Left cardiac atrium (tissue), 4 donors: ENCODE results near the gene MYO9A. TPM values are rescaled to one million over a fixed set of nuclear protein-coding genes. Genes with fewer than 3 reads are reported as not detected.
"Not testable (repeated sequence)": the region's sequence is repeated elsewhere in the genome, so short reads cannot be mapped to it uniquely, and the experiment has no call there.

Experiments used
- ATAC-seq, 2 donors: fragments of 200-7000 bp; cut with Tn5 transposase; one replicate each; pipeline ENCODE4 v1.9.1; 2020; ENCODE audit warnings: mild to moderate bottlenecking in 2 of 2, moderate library complexity in 2 of 2
- DNase-seq: peaks from one replicate; pipeline ENCODE4 v3.0.0-alpha.2; 2020
- intact Hi-C, 2 donors: fragments of 100-400 bp; cut with DNase I; formaldehyde crosslinking; loops; one replicate each; pipeline versions ENCODE4 v1.14.1 to v1.15.1; 2022 to 2023
- total RNA-seq, 2 donors: library from RNA; stranded (reverse); fragmentation: NEBNext Ultra II Directional; extraction: Animal tissue kit (Norgen Biotek cat#: 25700); gene quantifications; one replicate each; pipeline ENCODE4 v1.2.1, GENCODE V29; 2021
- donor health status: DM: no; HTN: yes; CAD: no.
- donor health status: DM: no; HTN: yes; CAD: no; lungs with severe emphysema.
- donor health status: DM: yes; HTN: yes; CAD: no.
- donor health status: Dilated cardiomyopathy.

Gene MYO9A
- total RNA-seq, 2 donors from 2014 or later, result 30.3 to 31.8 TPM

GRCh38 chr15:72060687-72061250 lies 57.2 kb downstream of the MYO9A start:
- DNase-seq (no peak), ATAC-seq (peak in 1 of 2 donors; percentile 27)
- intact Hi-C loops, result no loop called here

DNA sequence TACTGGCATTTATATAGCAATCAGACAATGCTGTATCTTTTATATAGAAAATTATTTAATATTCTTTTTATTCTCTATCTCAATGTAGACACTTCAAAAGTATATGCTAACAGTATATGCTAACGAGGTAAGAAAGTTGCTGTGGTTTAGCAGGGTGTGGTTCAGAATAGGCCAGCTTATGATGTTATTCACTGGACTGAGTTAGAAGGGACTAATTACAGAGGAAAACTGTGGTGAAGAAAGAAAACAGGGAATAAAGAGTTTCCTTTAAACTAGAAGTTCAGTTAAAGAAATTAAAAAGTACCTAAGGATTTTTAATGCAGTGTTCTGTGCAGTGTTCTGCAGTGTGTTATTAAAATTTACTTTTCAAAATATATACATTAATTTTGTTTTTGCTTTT lies 59.4 kb downstream of the MYO9A start:
- DNase-seq (no peak), ATAC-seq (peak in 1 of 2 donors; percentile 38)
- intact Hi-C loops, result no loop called here

- intact Hi-C loops, result no loop called here
- ATAC-seq (no peak), DNase-seq (no peak)
Measured at GRCh38 chr15:72057548-72058091, 60.3 kb downstream of the MYO9A start.

- intact Hi-C loops, ATAC-seq, DNase-seq: not testable (repeated sequence)
Measured at GRCh38 chr15:72056217-72056616, 61.7 kb downstream of the MYO9A start.

- ATAC-seq, intact Hi-C loops, DNase-seq: not testable (repeated sequence)
Measured at GRCh38 chr15:72053297-72053696, 64.7 kb downstream of the MYO9A start.

GRCh38 chr15:72050700-72051099 lies 67.2 kb downstream of the MYO9A start:
- DNase-seq (no peak), ATAC-seq (no peak)
- intact Hi-C loops, result no loop called here

- no peak for DNase-seq
- intact Hi-C loops, result no loop called here
- peak in 1 of 2 donors; percentile 56 for ATAC-seq
Measured at GRCh38 chr15:72047020-72047419, 70.9 kb downstream of the MYO9A start.

DNA sequence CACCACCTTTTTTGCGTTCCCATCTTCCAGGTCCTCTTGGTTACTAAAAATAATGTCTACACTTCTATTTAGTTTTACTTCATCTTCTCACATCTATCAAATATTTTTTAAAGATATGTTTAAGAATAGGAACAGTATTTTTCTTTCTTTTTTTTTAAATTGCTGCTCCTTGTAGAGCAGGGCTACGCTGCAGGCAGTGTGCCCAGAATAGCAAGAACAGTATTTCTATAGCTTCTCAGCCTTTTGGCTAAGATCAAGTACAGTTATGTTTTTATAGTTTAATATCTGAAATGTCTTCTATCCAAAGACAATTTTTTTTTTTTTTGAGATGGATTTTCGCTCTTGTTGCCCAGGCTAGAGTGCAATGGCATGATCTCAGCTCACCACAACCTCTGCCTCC lies 73.0 kb downstream of the MYO9A start:
- intact Hi-C loops, result no loop called here
- no peak for DNase-seq

GRCh38 chr15:72042865-72043264 lies 75.1 kb downstream of the MYO9A start:
- ATAC-seq (no peak), DNase-seq (no peak)
- intact Hi-C loops, result no loop called here

More for the DNA sequence above, 73.0 kb downstream of the MYO9A start:
- ATAC-seq, result no peak

DNA sequence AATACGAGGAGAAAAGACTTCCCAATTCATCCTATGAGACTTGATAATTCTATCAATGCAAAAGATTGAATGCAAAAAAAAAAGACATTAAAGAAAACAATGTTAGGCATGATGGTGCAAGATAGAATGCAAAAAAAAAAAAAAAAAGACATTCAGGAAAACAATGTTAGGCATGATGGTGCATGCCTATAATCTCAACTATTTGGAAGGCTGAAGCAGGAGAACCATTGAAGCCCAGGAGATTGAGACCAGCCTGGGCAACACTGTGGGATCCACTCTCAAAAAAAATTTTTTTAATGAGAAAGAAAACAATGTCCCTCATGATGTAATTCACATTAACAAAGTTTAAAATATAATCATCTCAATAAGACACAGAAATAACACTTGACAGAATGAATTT lies 75.9 kb downstream of the MYO9A start:
- ATAC-seq (no peak), DNase-seq (no peak)
- intact Hi-C loops, result no loop called here

DNA sequence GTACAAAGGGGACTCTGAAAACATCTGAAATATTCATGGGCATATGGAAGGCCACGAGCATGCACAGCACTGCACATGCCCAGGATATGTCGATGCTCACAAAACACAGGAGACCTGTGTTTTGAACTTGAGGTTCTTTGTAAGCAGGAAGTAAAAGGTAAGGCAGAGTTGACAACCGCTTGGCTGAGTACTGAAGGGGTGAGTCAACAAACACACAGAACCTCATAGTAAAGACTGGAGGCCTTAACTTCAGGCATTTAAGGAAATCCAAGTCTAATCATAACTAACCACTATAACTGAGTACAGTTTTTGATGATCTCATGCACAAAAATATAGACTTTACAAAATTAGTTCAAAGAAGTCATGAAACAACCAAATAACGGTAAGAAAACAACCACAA lies 80.6 kb downstream of the MYO9A start:
- no peak for ATAC-seq
- intact Hi-C loops, result no loop called here
- DNase-seq, result no peak

- DNase-seq, result no peak
- intact Hi-C loops, result no loop called here
- no peak for ATAC-seq
Measured at GRCh38 chr15:72034859-72035650, 82.9 kb downstream of the MYO9A start.

DNA sequence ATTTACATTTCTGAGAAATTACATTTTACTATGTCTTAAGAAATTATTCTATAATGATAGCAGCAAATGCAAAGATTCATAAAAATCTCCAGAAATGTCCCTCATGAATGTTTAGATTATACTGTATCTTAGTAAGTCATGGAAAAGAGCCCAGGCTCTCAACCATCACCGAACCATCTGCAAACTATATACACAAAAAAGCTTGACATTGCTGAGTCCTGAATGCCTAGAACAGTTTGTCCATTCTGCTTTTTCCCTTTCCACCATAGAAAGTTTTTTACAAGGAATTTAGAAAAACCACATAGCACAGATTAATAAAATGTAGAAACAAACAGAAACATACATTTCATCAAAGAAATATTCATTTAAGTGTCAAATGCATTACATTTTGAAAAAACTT lies 83.6 kb downstream of the MYO9A start:
- DNase-seq, result no peak
- intact Hi-C loops, result no loop called here

GRCh38 chr15:72033711-72034110 lies 84.2 kb downstream of the MYO9A start:
- no peak for ATAC-seq
- intact Hi-C loops, result no loop called here

More for the DNA sequence above, 83.6 kb downstream of the MYO9A start:
- no peak for ATAC-seq

GRCh38 chr15:72033285-72033684 lies 84.7 kb downstream of the MYO9A start:
- DNase-seq (no peak), ATAC-seq (no peak)
- intact Hi-C loops, result no loop called here

More at GRCh38 chr15:72033711-72034110, 84.2 kb downstream of the MYO9A start:
- no peak for DNase-seq

- intact Hi-C loops, result no loop called here
- ATAC-seq (no peak), DNase-seq (no peak)
Measured at GRCh38 chr15:72021604-72022003, 96.3 kb downstream of the MYO9A start.

GRCh38 chr15:72020799-72021198 lies 97.2 kb downstream of the MYO9A start:
- no peak for DNase-seq
- intact Hi-C loops, result no loop called here
- ATAC-seq, result no peak

- ATAC-seq, intact Hi-C loops: not testable (repeated sequence)
Measured at GRCh38 chr15:72014555-72014954, 103.4 kb downstream of the MYO9A start.

DNA sequence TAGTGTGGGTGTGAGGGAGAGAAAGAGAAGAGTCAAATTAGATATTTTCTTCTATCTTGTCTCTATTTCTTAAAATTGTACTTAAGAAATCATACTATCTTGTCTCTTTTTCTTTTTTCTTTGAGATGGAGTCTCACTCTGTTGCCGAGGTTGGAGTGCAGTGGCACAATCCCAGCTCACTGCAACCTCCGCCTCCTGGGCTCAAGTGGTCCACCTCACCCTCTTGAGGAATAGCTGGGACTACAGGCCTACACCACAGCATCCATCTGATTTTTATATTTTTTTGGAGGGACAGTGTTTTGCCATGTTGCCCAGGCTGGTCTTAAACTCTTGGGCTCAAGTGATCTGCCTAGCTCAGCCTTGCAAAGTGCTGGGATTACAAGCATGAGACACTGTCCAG lies 104.2 kb downstream of the MYO9A start:
- ATAC-seq (no peak), DNase-seq (no peak)
- intact Hi-C loops, result no loop called here

More at GRCh38 chr15:72014555-72014954, 103.4 kb downstream of the MYO9A start:
- not testable (repeated sequence) for DNase-seq

DNA sequence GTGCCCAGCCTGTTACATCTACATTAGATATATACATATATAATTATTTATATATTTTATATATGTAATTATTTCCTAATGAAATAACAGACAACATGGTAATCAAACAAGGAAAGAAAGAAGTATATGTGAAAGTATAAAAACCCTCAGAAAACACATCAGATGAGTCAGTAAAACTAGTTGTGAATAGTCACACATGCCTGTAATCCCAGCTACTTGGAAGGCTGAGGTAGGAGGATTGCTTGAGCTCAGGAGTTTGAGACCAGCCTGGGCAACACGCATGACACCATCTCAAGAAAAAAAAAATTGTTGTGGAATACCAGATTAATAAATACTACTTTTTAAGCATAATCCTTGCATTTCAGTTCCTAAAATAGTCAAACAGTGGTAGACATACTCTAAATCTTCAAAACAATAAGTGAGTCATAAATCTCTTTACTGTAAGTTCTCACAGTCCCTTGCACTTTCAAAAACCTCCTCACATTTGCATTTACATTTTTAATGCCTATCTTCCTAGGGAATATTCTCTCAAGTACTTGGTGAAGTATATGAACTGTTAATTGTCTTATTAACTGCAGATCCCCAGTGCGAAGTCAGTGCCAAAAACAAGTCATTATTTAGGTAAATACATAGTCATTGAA lies 106.5 kb downstream of the MYO9A start:
- intact Hi-C loops, result no loop called here
- DNase-seq (no peak), ATAC-seq (no peak)
